Measurements from ENCODE around the gene CCNJ. TPM values are rescaled to one million over a fixed set of nuclear protein-coding genes. Genes with fewer than 3 reads are reported as not detected.

CCNJ gene
- total and polyA plus RNA-seq, 8 donors = 7.9 to 17.7 (median 16.4) TPM

DNA sequence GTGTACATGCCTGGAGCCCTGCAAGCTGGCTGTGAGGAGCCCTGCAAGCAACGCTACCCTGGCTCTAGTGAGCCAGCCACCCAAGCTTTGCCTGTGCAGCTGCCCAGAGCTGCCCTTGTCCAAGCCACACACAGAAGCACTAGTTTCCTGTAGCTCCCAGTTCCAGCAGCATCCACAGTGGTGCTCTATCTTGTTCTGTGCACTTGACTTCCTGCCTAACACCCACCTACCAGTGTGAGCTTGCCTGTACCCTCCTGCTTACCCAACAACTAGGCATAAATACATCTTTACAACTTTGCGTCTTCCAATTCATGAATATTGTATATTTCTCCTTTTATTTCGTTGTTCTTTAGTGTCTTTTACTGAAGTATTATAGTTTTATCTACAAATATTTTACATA is 54.5 kb downstream of the CCNJ start:
- H3K27me3 ChIP-seq = peaks cover 55 to 100% of the 10 kb centered on the region in 2 donors

DNA sequence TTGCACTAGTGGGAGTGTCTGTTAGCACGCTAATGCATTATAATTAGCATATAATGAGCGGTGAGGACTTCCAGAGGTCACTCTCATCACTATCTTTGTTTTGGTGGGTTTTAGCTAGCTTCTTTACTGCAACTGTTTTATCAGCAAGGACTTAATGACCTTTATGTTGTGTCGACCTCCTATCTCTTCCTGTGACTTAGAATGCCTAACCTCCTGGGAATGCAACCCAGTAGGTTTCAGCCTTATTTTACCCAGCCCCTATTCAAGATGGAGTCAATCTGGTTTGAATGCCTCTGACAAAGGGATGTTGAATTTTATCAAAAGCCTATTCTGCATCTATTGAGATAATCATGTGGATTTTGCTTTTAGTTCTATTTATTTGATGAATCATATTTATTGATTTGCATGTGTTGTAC is 64.2 kb downstream of the CCNJ start:
- H3K36me3 ChIP-seq = no peaks in the 10 kb centered on the region
- ATAC-seq (no peak), DNase-seq (no peak)
- TF ChIP-seq, protein P1, sequence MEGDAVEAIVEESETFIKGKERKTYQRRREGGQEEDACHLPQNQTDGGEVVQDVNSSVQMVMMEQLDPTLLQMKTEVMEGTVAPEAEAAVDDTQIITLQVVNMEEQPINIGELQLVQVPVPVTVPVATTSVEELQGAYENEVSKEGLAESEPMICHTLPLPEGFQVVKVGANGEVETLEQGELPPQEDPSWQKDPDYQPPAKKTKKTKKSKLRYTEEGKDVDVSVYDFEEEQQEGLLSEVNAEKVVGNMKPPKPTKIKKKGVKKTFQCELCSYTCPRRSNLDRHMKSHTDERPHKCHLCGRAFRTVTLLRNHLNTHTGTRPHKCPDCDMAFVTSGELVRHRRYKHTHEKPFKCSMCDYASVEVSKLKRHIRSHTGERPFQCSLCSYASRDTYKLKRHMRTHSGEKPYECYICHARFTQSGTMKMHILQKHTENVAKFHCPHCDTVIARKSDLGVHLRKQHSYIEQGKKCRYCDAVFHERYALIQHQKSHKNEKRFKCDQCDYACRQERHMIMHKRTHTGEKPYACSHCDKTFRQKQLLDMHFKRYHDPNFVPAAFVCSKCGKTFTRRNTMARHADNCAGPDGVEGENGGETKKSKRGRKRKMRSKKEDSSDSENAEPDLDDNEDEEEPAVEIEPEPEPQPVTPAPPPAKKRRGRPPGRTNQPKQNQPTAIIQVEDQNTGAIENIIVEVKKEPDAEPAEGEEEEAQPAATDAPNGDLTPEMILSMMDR (IDR thresholded peaks at IDR 0.05) = no peak
- peaks cover 50 to 87% of the 10 kb centered on the region in 2 donors for H3K27me3 ChIP-seq
- no peaks in the 10 kb centered on the region for H3K4me1 ChIP-seq
- H3K9me3 ChIP-seq = no peaks in the 10 kb centered on the region
- H3K27ac ChIP-seq = no peak overlapping the region
- intact Hi-C loops (cut with DNase I) = no loop called here
- H3K4me3 ChIP-seq = no peak overlapping the region

More for the DNA sequence above, 54.5 kb downstream of the CCNJ start:
- H3K9me3 ChIP-seq = no peaks in the 10 kb centered on the region
- TF ChIP-seq, protein P1 (IDR thresholded peaks at IDR 0.05) = no peak
- DNase-seq (no peak), ATAC-seq (no peak)
- no peak overlapping the region for H3K27ac ChIP-seq
- H3K4me1 ChIP-seq = no peaks in the 10 kb centered on the region
- H3K4me3 ChIP-seq = no peak overlapping the region
- no peaks in the 10 kb centered on the region for H3K36me3 ChIP-seq
- intact Hi-C loops (cut with DNase I) = no loop called here

Small RNA genes within 50 kb of the gene (microRNA-seq; reads per million reads assigned to microRNA genes)
- gene MIR3157 = 8.6 to 11.9 reads per million in 2 donors

Other genes starting within 250 kb of the CCNJ start
- 1 to 10 TPM in 1 of 2 donors, under 1 TPM in 1; 0.79 to 3.3 TPM for gene CC2D2B, start 135.6 kb upstream of the CCNJ start, total RNA-seq
- 1 to 10 TPM; 1.8 to 3.5 (median 2.0) TPM for gene CC2D2B, start 135.6 kb upstream of the CCNJ start, polyA plus RNA-seq (ENCODE audit: insufficient read length in 6 of 6)
- gene ZNF518A, start 86.7 kb downstream of the CCNJ start, total RNA-seq = 10 to 100 TPM; 19.5 to 23.1 TPM
- 10 to 100 TPM; 47.5 to 55.1 (median 50.8) TPM for gene ZNF518A, start 86.7 kb downstream of the CCNJ start, polyA plus RNA-seq (ENCODE audit: insufficient read length in 6 of 6)
- 1 to 10 TPM; 7.9 to 9.4 TPM for gene BLNK, start 228.0 kb downstream of the CCNJ start, total RNA-seq
- gene BLNK, start 228.0 kb downstream of the CCNJ start, polyA plus RNA-seq (ENCODE audit: insufficient read length in 6 of 6) = 10 to 100 TPM; 14.6 to 18.8 (median 16.6) TPM

Measured in left lung (tissue), 10 donors.